ENCODE data around the gene NAXE.
A peak's percentile ranks its signal among the peaks of the same experiment; 100 is the strongest.

Gene NAXE

DNA sequence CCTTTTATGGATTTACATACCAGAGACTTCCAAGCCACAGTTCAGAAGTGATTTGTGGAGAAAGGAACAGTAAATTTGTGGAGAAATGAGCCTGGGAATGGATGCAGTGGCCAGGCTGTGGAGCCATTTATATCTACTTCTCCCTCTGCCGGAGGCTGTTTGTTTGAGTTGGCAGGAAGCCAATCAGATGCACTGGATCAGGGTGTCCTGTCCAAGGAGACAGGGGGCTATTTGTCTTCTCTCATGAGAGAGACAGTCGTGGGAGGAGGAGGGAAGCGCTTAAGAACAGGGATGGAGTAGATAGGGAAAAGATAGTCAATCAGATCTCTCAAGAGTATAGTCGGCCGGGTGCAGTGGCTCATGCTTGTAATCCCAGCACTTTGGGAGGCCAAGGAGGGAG lies 24.9 kb downstream of the NAXE start:
- Histone ChIP-seq H3K9me3 (ENCODE audit: control insufficient read depth in 2 of 2, low read length in 2 of 2) (no peaks in the 10 kb centered on the region), H3K4me3 (ENCODE audit: low read length in 2 of 2) (no peak overlapping the region), H3K27ac (ENCODE audit: low read depth in 2 of 2, low read length in 2 of 2) (peak overlapping the region in 1 of 2 donors; percentile 16), H3K27me3 (ENCODE audit: control insufficient read depth in 2 of 2, insufficient read depth in 2 of 2, low read length in 2 of 2) (peaks cover 19 to 20% of the 10 kb centered on the region in 2 donors), H3K9ac (ENCODE audit: low read depth in 1 of 2, low read length in 2 of 2) (no peak overlapping the region), H3K36me3 (ENCODE audit: control insufficient read depth in 2 of 2, insufficient read depth in 2 of 2, low read length in 2 of 2) (no peaks in the 10 kb centered on the region), H3K4me1 (ENCODE audit: control insufficient read depth in 2 of 2, insufficient read depth in 2 of 2, low read length in 2 of 2) (no peaks in the 10 kb centered on the region)

GRCh38 chr1:156618853-156619581 lies 27.4 kb downstream of the NAXE start, which contains the start of gene HAPLN2:
Gene HAPLN2 (plus strand): TSS chr1:156619415. CDS start chr1:156623491, 4,076 bp downstream.
- Histone ChIP-seq H3K27ac (ENCODE audit: low read depth in 2 of 2, low read length in 2 of 2) (no peak within 1 kb of the TSS), H3K4me3 (ENCODE audit: low read length in 2 of 2) (no peak within 1 kb of the TSS), H3K4me1 (ENCODE audit: control insufficient read depth in 2 of 2, insufficient read depth in 2 of 2, low read length in 2 of 2) (peaks cover 2% of the 10 kb centered on the region in 2 donors), H3K9me3 (ENCODE audit: control insufficient read depth in 2 of 2, low read length in 2 of 2) (no peaks in the 10 kb centered on the region), H3K27me3 (ENCODE audit: control insufficient read depth in 2 of 2, insufficient read depth in 2 of 2, low read length in 2 of 2) (peaks cover 32 to 33% of the 10 kb centered on the region in 2 donors), H3K36me3 (ENCODE audit: control insufficient read depth in 2 of 2, insufficient read depth in 2 of 2, low read length in 2 of 2) (no peaks in the 10 kb centered on the region), H3K9ac (ENCODE audit: low read depth in 1 of 2, low read length in 2 of 2) (no peak within 1 kb of the TSS)

- Histone ChIP-seq H3K4me1 (ENCODE audit: control insufficient read depth in 2 of 2, insufficient read depth in 2 of 2, low read length in 2 of 2) (peaks cover 7% of the 10 kb centered on the region in 2 donors), H3K9ac (ENCODE audit: low read depth in 1 of 2, low read length in 2 of 2) (no peak overlapping the region), H3K27me3 (ENCODE audit: control insufficient read depth in 2 of 2, insufficient read depth in 2 of 2, low read length in 2 of 2) (peaks cover 36 to 37% of the 10 kb centered on the region in 2 donors), H3K36me3 (ENCODE audit: control insufficient read depth in 2 of 2, insufficient read depth in 2 of 2, low read length in 2 of 2) (no peaks in the 10 kb centered on the region), H3K4me3 (ENCODE audit: low read length in 2 of 2) (no peak overlapping the region), H3K27ac (ENCODE audit: low read depth in 2 of 2, low read length in 2 of 2) (no peak overlapping the region), H3K9me3 (ENCODE audit: control insufficient read depth in 2 of 2, low read length in 2 of 2) (no peaks in the 10 kb centered on the region)
Measured at GRCh38 chr1:156619582-156619955, 28.0 kb downstream of the NAXE start.

GRCh38 chr1:156622581-156623297 lies 31.2 kb downstream of the NAXE start:
- H3K4me3 ChIP-seq (ENCODE audit: low read length in 2 of 2) = no peak overlapping the region
- no peak overlapping the region for H3K9ac ChIP-seq (ENCODE audit: low read depth in 1 of 2, low read length in 2 of 2)

GRCh38 chr1:156623946-156624813 lies 32.6 kb downstream of the NAXE start:
- Histone ChIP-seq H3K4me1 (ENCODE audit: control insufficient read depth in 2 of 2, insufficient read depth in 2 of 2, low read length in 2 of 2) (peaks cover 18 to 19% of the 10 kb centered on the region in 2 donors), H3K9ac (ENCODE audit: low read depth in 1 of 2, low read length in 2 of 2) (no peak overlapping the region), H3K36me3 (ENCODE audit: control insufficient read depth in 2 of 2, insufficient read depth in 2 of 2, low read length in 2 of 2) (no peaks in the 10 kb centered on the region), H3K4me3 (ENCODE audit: low read length in 2 of 2) (peak overlapping the region; percentile 28 to 44), H3K27me3 (ENCODE audit: control insufficient read depth in 2 of 2, insufficient read depth in 2 of 2, low read length in 2 of 2) (peaks cover 44 to 50% of the 10 kb centered on the region in 2 donors), H3K27ac (ENCODE audit: low read depth in 2 of 2, low read length in 2 of 2) (no peak overlapping the region), H3K9me3 (ENCODE audit: control insufficient read depth in 2 of 2, low read length in 2 of 2) (no peaks in the 10 kb centered on the region)

More at GRCh38 chr1:156622581-156623297, 31.2 kb downstream of the NAXE start:
- Histone ChIP-seq H3K27me3 (ENCODE audit: control insufficient read depth in 2 of 2, insufficient read depth in 2 of 2, low read length in 2 of 2) (peaks cover 44 to 53% of the 10 kb centered on the region in 2 donors), H3K4me1 (ENCODE audit: control insufficient read depth in 2 of 2, insufficient read depth in 2 of 2, low read length in 2 of 2) (peaks cover 18 to 19% of the 10 kb centered on the region in 2 donors), H3K9me3 (ENCODE audit: control insufficient read depth in 2 of 2, low read length in 2 of 2) (no peaks in the 10 kb centered on the region), H3K36me3 (ENCODE audit: control insufficient read depth in 2 of 2, insufficient read depth in 2 of 2, low read length in 2 of 2) (no peaks in the 10 kb centered on the region), H3K27ac (ENCODE audit: low read depth in 2 of 2, low read length in 2 of 2) (no peak overlapping the region)

DNA sequence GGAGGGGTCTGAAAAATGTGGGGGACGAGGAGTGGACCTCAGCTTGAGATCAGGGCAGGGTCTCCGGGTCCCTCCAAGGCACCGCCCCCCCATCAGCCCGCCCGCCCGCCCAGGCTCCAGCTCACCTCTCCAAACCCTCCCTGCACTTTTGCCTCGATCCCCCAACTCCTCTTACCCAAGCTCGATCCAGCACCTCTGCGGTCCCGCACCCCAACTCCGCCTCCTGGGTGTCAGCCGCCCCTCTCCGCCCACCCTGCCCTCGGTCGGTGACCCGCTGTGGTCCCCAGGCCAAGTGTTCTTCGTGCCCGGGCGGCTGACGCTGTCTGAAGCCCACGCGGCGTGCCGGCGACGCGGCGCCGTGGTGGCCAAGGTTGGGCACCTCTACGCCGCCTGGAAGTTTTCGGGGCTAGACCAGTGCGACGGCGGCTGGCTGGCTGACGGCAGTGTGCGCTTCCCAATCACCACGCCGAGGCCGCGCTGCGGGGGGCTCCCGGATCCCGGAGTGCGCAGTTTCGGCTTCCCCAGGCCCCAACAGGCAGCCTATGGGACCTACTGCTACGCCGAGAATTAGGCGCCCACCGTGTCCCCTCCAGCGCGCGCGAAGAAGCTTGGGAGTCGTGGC lies 33.3 kb downstream of the NAXE start:
- H3K4me3 ChIP-seq (ENCODE audit: low read length in 2 of 2) = peak overlapping the region in 1 of 2 donors; percentile 44
- H3K4me1 ChIP-seq (ENCODE audit: control insufficient read depth in 2 of 2, insufficient read depth in 2 of 2, low read length in 2 of 2) = peaks cover 18 to 19% of the 10 kb centered on the region in 2 donors
- no peaks in the 10 kb centered on the region for H3K36me3 ChIP-seq (ENCODE audit: control insufficient read depth in 2 of 2, insufficient read depth in 2 of 2, low read length in 2 of 2)
- no peaks in the 10 kb centered on the region for H3K9me3 ChIP-seq (ENCODE audit: control insufficient read depth in 2 of 2, low read length in 2 of 2)
- no peak overlapping the region for H3K27ac ChIP-seq (ENCODE audit: low read depth in 2 of 2, low read length in 2 of 2)
- H3K27me3 ChIP-seq (ENCODE audit: control insufficient read depth in 2 of 2, insufficient read depth in 2 of 2, low read length in 2 of 2) = peaks cover 37 to 42% of the 10 kb centered on the region in 2 donors
- no peak overlapping the region for H3K9ac ChIP-seq (ENCODE audit: low read depth in 1 of 2, low read length in 2 of 2)

DNA sequence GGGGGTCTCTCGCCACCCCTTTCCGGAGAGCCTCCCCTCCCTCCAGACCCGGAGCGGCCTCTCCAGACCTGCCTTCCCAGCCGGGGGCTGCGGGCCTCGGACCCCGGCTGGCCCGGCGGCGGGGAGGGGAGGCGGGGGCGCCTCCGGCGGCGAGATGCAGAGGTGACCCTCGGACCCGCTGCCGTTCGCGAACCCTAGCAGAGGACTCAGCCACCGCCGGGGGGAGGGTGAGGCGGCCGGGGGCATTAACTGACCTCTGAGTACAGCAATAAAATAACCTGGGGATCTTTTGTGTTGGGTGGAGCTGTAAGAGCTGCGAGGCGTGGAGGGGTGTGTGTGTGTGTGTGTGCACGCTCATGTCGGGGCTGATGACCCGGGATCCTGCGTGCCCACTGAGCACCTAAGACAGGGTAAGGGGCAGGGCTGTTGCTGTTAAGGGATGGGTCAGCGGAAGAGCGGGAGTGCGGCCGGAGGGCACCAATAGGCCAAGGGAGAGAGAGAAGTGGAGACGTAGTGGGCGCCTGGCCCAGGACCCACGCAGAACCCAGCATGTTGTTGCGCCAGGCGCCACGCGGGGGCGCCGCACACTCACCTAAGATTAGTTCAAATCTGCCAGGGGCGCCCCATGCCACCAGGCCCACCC lies 34.0 kb downstream of the NAXE start:
- Histone ChIP-seq H3K36me3 (ENCODE audit: control insufficient read depth in 2 of 2, insufficient read depth in 2 of 2, low read length in 2 of 2) (no peaks in the 10 kb centered on the region), H3K9me3 (ENCODE audit: control insufficient read depth in 2 of 2, low read length in 2 of 2) (no peaks in the 10 kb centered on the region), H3K4me3 (ENCODE audit: low read length in 2 of 2) (peak overlapping the region in 1 of 2 donors; percentile 18), H3K27me3 (ENCODE audit: control insufficient read depth in 2 of 2, insufficient read depth in 2 of 2, low read length in 2 of 2) (peaks cover 35 to 39% of the 10 kb centered on the region in 2 donors), H3K27ac (ENCODE audit: low read depth in 2 of 2, low read length in 2 of 2) (no peak overlapping the region), H3K9ac (ENCODE audit: low read depth in 1 of 2, low read length in 2 of 2) (peak overlapping the region in 1 of 2 donors; percentile 19), H3K4me1 (ENCODE audit: control insufficient read depth in 2 of 2, insufficient read depth in 2 of 2, low read length in 2 of 2) (peaks cover 18 to 19% of the 10 kb centered on the region in 2 donors)

DNA sequence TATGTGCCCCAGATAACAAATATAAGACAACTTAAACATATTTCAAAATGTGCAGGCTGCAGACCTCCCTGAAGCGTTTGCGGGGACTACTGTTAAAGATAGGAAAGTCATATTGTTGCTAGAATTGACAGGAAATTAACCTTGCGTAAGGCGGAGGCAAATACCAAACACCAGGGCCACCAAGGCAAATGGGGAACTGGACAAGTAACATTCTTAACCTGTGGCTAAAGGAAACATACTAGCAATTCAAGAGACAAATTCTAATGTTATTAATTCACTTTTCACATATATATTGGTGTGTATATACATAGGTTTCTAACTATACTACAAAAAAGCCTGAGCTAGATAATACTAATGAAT lies 34.5 kb downstream of the NAXE start:
- Histone ChIP-seq H3K27me3 (ENCODE audit: control insufficient read depth in 2 of 2, insufficient read depth in 2 of 2, low read length in 2 of 2) (peaks cover 32 to 39% of the 10 kb centered on the region in 2 donors), H3K4me3 (ENCODE audit: low read length in 2 of 2) (no peak overlapping the region)

DNA sequence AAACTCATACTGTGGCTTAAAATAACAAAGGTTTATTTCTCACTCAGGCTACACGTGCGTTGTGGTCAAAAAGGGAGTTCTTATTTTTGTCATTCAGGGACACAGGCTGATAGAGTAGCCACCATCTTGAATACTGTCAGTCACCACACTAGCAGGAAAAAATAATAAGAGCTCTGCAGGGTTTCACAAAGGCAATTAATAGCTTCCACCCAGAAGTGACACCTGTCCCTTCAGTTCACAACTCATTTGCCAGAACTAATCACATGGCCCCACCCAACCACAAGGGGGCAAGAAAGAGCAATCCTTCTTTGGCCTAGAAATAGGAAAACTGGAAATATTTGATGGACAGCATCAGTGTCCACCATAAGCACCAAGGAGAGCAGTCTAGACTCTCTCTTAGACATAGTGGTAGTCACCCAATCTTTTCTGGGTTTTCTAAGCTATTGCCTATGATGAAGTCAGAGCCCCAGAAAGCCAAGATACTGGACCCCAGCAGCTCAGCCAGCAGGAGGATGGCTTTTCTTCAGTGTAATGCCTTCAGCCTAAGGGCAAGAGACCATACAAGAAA lies 35.8 kb downstream of the NAXE start:
- Histone ChIP-seq H3K27me3 (ENCODE audit: control insufficient read depth in 2 of 2, insufficient read depth in 2 of 2, low read length in 2 of 2) (peaks cover 37 to 47% of the 10 kb centered on the region in 2 donors), H3K9ac (ENCODE audit: low read depth in 1 of 2, low read length in 2 of 2) (no peak overlapping the region), H3K4me1 (ENCODE audit: control insufficient read depth in 2 of 2, insufficient read depth in 2 of 2, low read length in 2 of 2) (peaks cover 18 to 19% of the 10 kb centered on the region in 2 donors), H3K9me3 (ENCODE audit: control insufficient read depth in 2 of 2, low read length in 2 of 2) (no peaks in the 10 kb centered on the region), H3K4me3 (ENCODE audit: low read length in 2 of 2) (no peak overlapping the region), H3K36me3 (ENCODE audit: control insufficient read depth in 2 of 2, insufficient read depth in 2 of 2, low read length in 2 of 2) (no peaks in the 10 kb centered on the region), H3K27ac (ENCODE audit: low read depth in 2 of 2, low read length in 2 of 2) (no peak overlapping the region)

More for the DNA sequence above, 34.5 kb downstream of the NAXE start:
- Histone ChIP-seq H3K4me1 (ENCODE audit: control insufficient read depth in 2 of 2, insufficient read depth in 2 of 2, low read length in 2 of 2) (peaks cover 18 to 19% of the 10 kb centered on the region in 2 donors), H3K9me3 (ENCODE audit: control insufficient read depth in 2 of 2, low read length in 2 of 2) (no peaks in the 10 kb centered on the region), H3K36me3 (ENCODE audit: control insufficient read depth in 2 of 2, insufficient read depth in 2 of 2, low read length in 2 of 2) (no peaks in the 10 kb centered on the region), H3K27ac (ENCODE audit: low read depth in 2 of 2, low read length in 2 of 2) (no peak overlapping the region), H3K9ac (ENCODE audit: low read depth in 1 of 2, low read length in 2 of 2) (no peak overlapping the region)

Measured in mucosa of rectum (tissue), 2 donors.